Left cardiac atrium (tissue), 4 donors: ENCODE results near the gene HSPA2. TPM values are rescaled to one million over a fixed set of nuclear protein-coding genes. Genes with fewer than 3 reads are reported as not detected.

Source experiments
- ATAC-seq, 2 donors: fragments of 200-7000 bp; cut with Tn5 transposase; one replicate each; pipeline ENCODE4 v1.9.1; 2020; ENCODE audit warnings: mild to moderate bottlenecking in 2 of 2, moderate library complexity in 2 of 2
- DNase-seq: peaks from one replicate; pipeline ENCODE4 v3.0.0-alpha.2; 2020
- intact Hi-C, 2 donors: fragments of 100-400 bp; cut with DNase I; formaldehyde crosslinking; loops; one replicate each; pipeline versions ENCODE4 v1.14.1 to v1.15.1; 2022 to 2023
- total RNA-seq, 2 donors: library from RNA; stranded (reverse); fragmentation: NEBNext Ultra II Directional; extraction: Animal tissue kit (Norgen Biotek cat#: 25700); gene quantifications; one replicate each; pipeline ENCODE4 v1.2.1, GENCODE V29; 2021
- donor health status: DM: no; HTN: yes; CAD: no.
- donor health status: DM: no; HTN: yes; CAD: no; lungs with severe emphysema.
- donor health status: DM: yes; HTN: yes; CAD: no.
- donor health status: Dilated cardiomyopathy.

Gene HSPA2
- total RNA-seq, 2 donors from 2014 or later, result 29.8 to 54.2 TPM

- intact Hi-C loops, result no loop called here
- ATAC-seq (no peak), DNase-seq (no peak)
Observed at GRCh38 chr14:64591809-64592208, 51.3 kb downstream of the HSPA2 start.

Other genes starting within 250 kb of the HSPA2 start
- gene ESR2, start 246.4 kb upstream of the HSPA2 start, total RNA-seq, result 1 to 10 TPM in 1 of 2 donors, under 1 TPM in 1; 0.31 to 1.3 TPM
- 10 to 100 TPM; 58.5 to 59.2 TPM for gene MTHFD1, start 152.4 kb upstream of the HSPA2 start, total RNA-seq
- under 1 TPM; 0.26 to 0.27 TPM for gene AKAP5, start 75.2 kb upstream of the HSPA2 start, total RNA-seq
- gene ZBTB25, start 36.9 kb upstream of the HSPA2 start, total RNA-seq, result 10 to 100 TPM; 10.6 to 11.9 TPM
- gene ZBTB1, start 36.0 kb upstream of the HSPA2 start, total RNA-seq, result 10 to 100 TPM; 23.2 to 23.7 TPM
- under 1 TPM; 0.38 to 0.47 TPM for gene PPP1R36, start 9.2 kb downstream of the HSPA2 start, total RNA-seq
- gene PLEKHG3, start 163.7 kb downstream of the HSPA2 start, total RNA-seq, result 10 to 100 TPM; 29.4 to 37.7 TPM